ENCODE results near the gene OGA. TPM values are rescaled to one million over a fixed set of nuclear protein-coding genes. Genes with fewer than 3 reads are reported as not detected.

The OGA gene
- total and polyA plus RNA-seq, 2 donors (not counting 1 experiment from before 2014, with no cell fraction given) = 128 to 418 TPM

GRCh38 chr10:101766753-101767599 lies 51.3 kb downstream of the OGA start:
- DNase-seq (no peak), ATAC-seq (ENCODE audit: low read depth) (no peak)
- H3K9ac ChIP-seq (ENCODE audit: low read length) = no peak overlapping the region
- no peak overlapping the region for H3K4me2 ChIP-seq (replicated peaks; ENCODE audit: low read depth, low read length, poor library complexity, severe bottlenecking)
- H3K4me3 Mint-ChIP-seq = no peak overlapping the region
- intact Hi-C loops (cut with micrococcal nuclease) = no loop called here
- ChIA-PET CTCF (no interaction called here), POLR2A (no interaction called here)
- peaks cover 0 to 2% (median 0%) of the 10 kb centered on the region in 3 donors for H3K9me3 ChIP-seq (ENCODE audit: control extremely low read depth in 1 of 3, control insufficient read depth in 2 of 3, insufficient read depth in 1 of 3, low read length in 2 of 3)
- no peaks in the 10 kb centered on the region for H3K36me3 ChIP-seq (replicated peaks in 1 of 2; ENCODE audit: control extremely low read depth in 1 of 2, control insufficient read depth in 1 of 2, extremely low read depth in 1 of 2, insufficient read depth in 2 of 2, low read length in 1 of 2)
- no peaks in the 10 kb centered on the region for H3K9me3 Mint-ChIP-seq (ENCODE audit: insufficient read depth)
- H3K27me3 ChIP-seq (replicated peaks in 1 of 4; ENCODE audit: control extremely low read depth in 1 of 4, control insufficient read depth in 3 of 4, insufficient read depth in 4 of 4, low read length in 3 of 4) = peaks cover 0 to 23% (median 7%) of the 10 kb centered on the region in 4 experiments
- TF ChIP-seq EZH2 (IDR thresholded peaks at IDR 0.05; ENCODE audit: borderline replicate concordance, insufficient read depth, low read depth, low read length, poor library complexity, severe bottlenecking) (no peak), CTCF (IDR thresholded peaks at IDR 0.05) (no peak)
- no peak overlapping the region for H2AFZ ChIP-seq (ENCODE audit: insufficient read depth, low read depth, low read length, poor library complexity, severe bottlenecking)
- H3K27me3 Mint-ChIP-seq = peaks cover 50% of the 10 kb centered on the region
- 89% methylated on average over 9 of the region's 12 CpGs for WGBS (ENCODE audit: insufficient coverage)
- no peaks in the 10 kb centered on the region for H3K4me1 ChIP-seq (ENCODE audit: control insufficient read depth in 2 of 2, insufficient read depth in 2 of 2, low read length in 2 of 2)
- H3K4me1 Mint-ChIP-seq = no peaks in the 10 kb centered on the region
- H4K20me1 ChIP-seq (ENCODE audit: control insufficient read depth, insufficient read depth, low read length, poor library complexity, severe bottlenecking) = no peaks in the 10 kb centered on the region
- H3K27ac ChIP-seq (ENCODE audit: low read length in 2 of 2) = no peak overlapping the region
- H3K4me3 ChIP-seq (ENCODE audit: control extremely low read depth in 1 of 5, extremely low read depth in 1 of 5, insufficient read depth in 1 of 5, low read depth in 2 of 5, low read length in 4 of 5) = no peak overlapping the region
- no peaks in the 10 kb centered on the region for H3K79me2 ChIP-seq (ENCODE audit: control insufficient read depth, insufficient read depth, low read length)
- H3K27ac Mint-ChIP-seq = no peak overlapping the region

- H3K4me3 ChIP-seq (ENCODE audit: control extremely low read depth in 1 of 5, extremely low read depth in 1 of 5, insufficient read depth in 1 of 5, low read depth in 2 of 5, low read length in 4 of 5) = no peak overlapping the region
- no peaks in the 10 kb centered on the region for H3K9me3 Mint-ChIP-seq (ENCODE audit: insufficient read depth)
- POLR2A ChIA-PET = interaction anchor here (0.7 kb wide), 1 partner anchor 8 kb away, joined by 3 read pairs; no protein-coding TSS in a partner anchor
- CTCF ChIA-PET = no interaction called here
- H3K4me1 ChIP-seq (ENCODE audit: control insufficient read depth in 2 of 2, insufficient read depth in 2 of 2, low read length in 2 of 2) = no peaks in the 10 kb centered on the region
- DNase-seq (no peak), ATAC-seq (ENCODE audit: low read depth) (no peak)
- H3K27ac Mint-ChIP-seq = no peak overlapping the region
- H3K4me1 Mint-ChIP-seq = no peaks in the 10 kb centered on the region
- H3K79me2 ChIP-seq (ENCODE audit: control insufficient read depth, insufficient read depth, low read length) = no peaks in the 10 kb centered on the region
- peaks cover 0 to 16% (median 4%) of the 10 kb centered on the region in 4 experiments for H3K27me3 ChIP-seq (replicated peaks in 1 of 4; ENCODE audit: control extremely low read depth in 1 of 4, control insufficient read depth in 3 of 4, insufficient read depth in 4 of 4, low read length in 3 of 4)
- H3K36me3 ChIP-seq (replicated peaks in 1 of 2; ENCODE audit: control extremely low read depth in 1 of 2, control insufficient read depth in 1 of 2, extremely low read depth in 1 of 2, insufficient read depth in 2 of 2, low read length in 1 of 2) = no peaks in the 10 kb centered on the region
- intact Hi-C loops (cut with micrococcal nuclease) = no loop called here
- no peak overlapping the region for H3K9ac ChIP-seq (ENCODE audit: low read length)
- no peaks in the 10 kb centered on the region for H4K20me1 ChIP-seq (ENCODE audit: control insufficient read depth, insufficient read depth, low read length, poor library complexity, severe bottlenecking)
- no peak overlapping the region for H3K4me3 Mint-ChIP-seq
- no peak overlapping the region for H2AFZ ChIP-seq (ENCODE audit: insufficient read depth, low read depth, low read length, poor library complexity, severe bottlenecking)
- 73% methylated on average over 4 of the region's 6 CpGs for WGBS (ENCODE audit: insufficient coverage)
- H3K9me3 ChIP-seq (ENCODE audit: control extremely low read depth in 1 of 3, control insufficient read depth in 2 of 3, insufficient read depth in 1 of 3, low read length in 2 of 3) = peaks cover 0 to 2% (median 0%) of the 10 kb centered on the region in 3 donors
- H3K4me2 ChIP-seq (replicated peaks; ENCODE audit: low read depth, low read length, poor library complexity, severe bottlenecking) = no peak overlapping the region
- H3K27ac ChIP-seq (ENCODE audit: low read length in 2 of 2) = no peak overlapping the region
- H3K27me3 Mint-ChIP-seq = peaks cover 45% of the 10 kb centered on the region
- TF ChIP-seq EZH2 (IDR thresholded peaks at IDR 0.05; ENCODE audit: borderline replicate concordance, insufficient read depth, low read depth, low read length, poor library complexity, severe bottlenecking) = no peak
- no peak for TF ChIP-seq CTCF (IDR thresholded peaks at IDR 0.05)
Observed at GRCh38 chr10:101766306-101766705, 51.9 kb downstream of the OGA start.

All from B cell (primary cell).